Endothelial cell of umbilical vein (primary cell): ENCODE measurements around the gene CARNS1.

Source experiments
- MYC ChIP-seq: IDR thresholded peaks from one replicate; pipeline ENCODE4 v1.6.1; 2011; ENCODE audit warnings: mild to moderate bottlenecking, low read depth, low read length
- POLR2A ChIP-seq: IDR thresholded peaks from 2 replicates; pipeline ENCODE4 v1.6.1; 2012; ENCODE audit warnings: low read depth, mild to moderate bottlenecking, control low read depth, low read length
- TF ChIP-seq, protein P1 (sequence below), 2 donors: IDR thresholded peaks; 1 replicate in 1 of 2; 2 replicates in 1 of 2; pipeline ENCODE4 v1.5.1; 2011; ENCODE audit warnings: low read length in 2 of 2, mild to moderate bottlenecking in 2 of 2, moderate library complexity in 2 of 2, control low read depth in 1 of 2, inconsistent platforms in 1 of 2, low read depth in 1 of 2; ENCODE audit not compliant: insufficient read depth in 1 of 2; ENCODE audit errors: extremely low read depth in 1 of 2

DNA sequence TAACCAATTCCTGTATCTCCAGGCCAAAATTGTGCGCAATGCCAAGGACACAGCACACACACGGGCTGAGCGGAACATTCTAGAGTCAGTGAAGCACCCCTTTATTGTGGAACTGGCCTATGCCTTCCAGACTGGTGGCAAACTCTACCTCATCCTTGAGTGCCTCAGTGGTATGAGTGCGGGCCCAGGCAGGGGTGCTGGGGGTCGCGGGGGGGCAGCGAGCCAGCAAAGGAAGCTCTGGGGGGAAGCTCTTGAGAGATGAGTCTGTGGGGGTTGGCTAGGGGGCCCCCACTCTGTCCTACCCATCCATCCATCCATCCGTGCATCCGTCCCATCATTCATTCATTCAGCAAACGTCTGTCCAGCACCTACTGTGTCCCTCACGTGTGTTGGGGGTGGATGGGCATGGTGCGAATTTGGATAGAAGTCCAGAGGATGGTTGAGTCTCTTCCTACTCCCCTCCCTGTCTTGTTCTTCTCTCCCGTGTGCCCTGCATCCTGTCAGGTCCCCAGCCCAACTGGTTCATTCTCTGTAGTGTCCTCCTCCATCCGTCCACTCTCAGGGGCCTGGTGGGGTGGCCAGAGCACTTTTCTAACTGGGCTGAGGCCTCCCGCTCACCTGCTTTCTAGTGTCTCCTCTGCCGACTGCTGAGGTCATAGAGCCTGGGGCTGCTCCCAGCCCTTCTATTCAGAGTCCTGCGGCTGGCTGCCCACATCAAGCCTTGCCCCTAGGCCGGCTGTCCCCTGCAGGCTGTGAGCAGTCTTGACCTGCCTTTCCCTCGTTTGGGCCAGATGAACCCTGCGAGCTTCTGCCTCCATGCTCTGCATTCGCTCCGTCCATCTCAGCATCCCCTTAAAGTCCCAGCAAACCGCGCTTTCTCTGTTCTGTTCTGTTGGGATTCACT, 16.1 kb downstream of the CARNS1 start:
- TF ChIP-seq POLR2A = no peak
- TF ChIP-seq, protein P1, sequence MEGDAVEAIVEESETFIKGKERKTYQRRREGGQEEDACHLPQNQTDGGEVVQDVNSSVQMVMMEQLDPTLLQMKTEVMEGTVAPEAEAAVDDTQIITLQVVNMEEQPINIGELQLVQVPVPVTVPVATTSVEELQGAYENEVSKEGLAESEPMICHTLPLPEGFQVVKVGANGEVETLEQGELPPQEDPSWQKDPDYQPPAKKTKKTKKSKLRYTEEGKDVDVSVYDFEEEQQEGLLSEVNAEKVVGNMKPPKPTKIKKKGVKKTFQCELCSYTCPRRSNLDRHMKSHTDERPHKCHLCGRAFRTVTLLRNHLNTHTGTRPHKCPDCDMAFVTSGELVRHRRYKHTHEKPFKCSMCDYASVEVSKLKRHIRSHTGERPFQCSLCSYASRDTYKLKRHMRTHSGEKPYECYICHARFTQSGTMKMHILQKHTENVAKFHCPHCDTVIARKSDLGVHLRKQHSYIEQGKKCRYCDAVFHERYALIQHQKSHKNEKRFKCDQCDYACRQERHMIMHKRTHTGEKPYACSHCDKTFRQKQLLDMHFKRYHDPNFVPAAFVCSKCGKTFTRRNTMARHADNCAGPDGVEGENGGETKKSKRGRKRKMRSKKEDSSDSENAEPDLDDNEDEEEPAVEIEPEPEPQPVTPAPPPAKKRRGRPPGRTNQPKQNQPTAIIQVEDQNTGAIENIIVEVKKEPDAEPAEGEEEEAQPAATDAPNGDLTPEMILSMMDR (IDR thresholded peaks at IDR 0.05; ENCODE audit: extremely low read depth in 1 of 2, insufficient read depth in 1 of 2, low read depth in 1 of 2, low read length in 2 of 2) = no peak
- TF ChIP-seq MYC = no peak
